T-helper 1 cell treated with Interleukin-12 subunit alpha and Interleukin-12 subunit beta and Interleukin-4 antibody, amounts not matched to agents 30 μg/mL and 1 μg/mL, for 36 hours (primary cell): ENCODE results near the gene TNFAIP8L1.

Experiments
- H3K27ac Mint-ChIP-seq: one replicate; pipeline ENCODE4 v1.8.0; 2021; ENCODE audit warnings: mild to moderate bottlenecking, mixed read lengths
- H3K27me3 Mint-ChIP-seq: one replicate; pipeline ENCODE4 v1.8.0; 2021; ENCODE audit warnings: low read depth, mixed read lengths
- H3K36me3 Mint-ChIP-seq: one replicate; pipeline ENCODE4 v1.8.0; 2021; ENCODE audit warnings: low read depth, mixed read lengths
- H3K4me1 Mint-ChIP-seq: one replicate; pipeline ENCODE4 v1.8.0; 2021; ENCODE audit warnings: low read depth, mixed read lengths
- H3K4me3 Mint-ChIP-seq: one replicate; pipeline ENCODE4 v1.8.0; 2021; ENCODE audit warnings: mild to moderate bottlenecking, moderate library complexity, mixed read lengths
- H3K9me3 Mint-ChIP-seq: one replicate; pipeline ENCODE4 v1.8.0; 2021; ENCODE audit warnings: mixed read lengths

The TNFAIP8L1 gene

DNA sequence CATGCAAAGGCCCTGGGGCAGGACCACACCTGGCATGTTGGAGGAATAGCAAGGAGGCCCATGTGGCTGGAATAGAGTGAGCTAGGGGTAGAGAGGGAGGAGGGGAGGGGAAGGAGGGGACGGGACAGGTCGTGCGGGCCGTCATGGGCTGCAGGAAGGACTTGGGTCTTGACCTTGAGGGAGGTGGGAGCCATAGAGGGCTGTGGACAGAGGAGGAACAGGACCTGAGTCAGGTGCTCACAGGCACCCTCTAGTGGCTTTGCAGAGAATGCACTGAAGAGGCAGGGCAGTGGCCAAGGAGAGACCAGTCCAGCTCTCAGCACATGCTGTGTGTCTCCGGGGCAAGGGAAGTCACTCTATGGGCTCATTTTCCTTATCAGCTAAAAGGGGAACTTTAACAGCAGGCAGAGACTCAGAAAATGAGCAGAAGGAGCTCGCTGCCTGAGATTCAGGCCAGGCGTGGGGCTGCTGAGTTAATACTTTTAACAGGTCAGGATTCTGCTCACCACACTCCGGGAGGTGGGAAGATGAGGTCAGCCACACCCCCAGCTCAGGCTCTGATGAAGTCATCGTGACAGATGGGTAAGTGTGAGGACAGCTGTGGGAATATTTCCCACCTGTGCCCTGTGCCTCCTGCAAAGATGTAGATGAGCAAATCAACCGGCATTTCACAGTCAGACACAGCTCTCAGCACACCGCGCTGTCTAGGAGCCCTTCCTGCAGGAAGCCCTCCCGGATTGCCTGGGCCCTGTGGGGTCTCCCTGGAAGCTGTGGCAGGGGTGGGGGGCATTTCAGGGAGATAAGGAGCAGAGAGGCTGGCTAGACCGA is 6.0 kb upstream of the TNFAIP8L1 start:
- H3K27me3 Mint-ChIP-seq, result no peaks in the 10 kb centered on the region
- peaks cover 16% of the 10 kb centered on the region for H3K4me1 Mint-ChIP-seq
- H3K27ac Mint-ChIP-seq, result no peak overlapping the region
- H3K9me3 Mint-ChIP-seq, result no peaks in the 10 kb centered on the region
- H3K36me3 Mint-ChIP-seq, result no peaks in the 10 kb centered on the region
- H3K4me3 Mint-ChIP-seq, result peak overlapping the region; percentile 59

DNA sequence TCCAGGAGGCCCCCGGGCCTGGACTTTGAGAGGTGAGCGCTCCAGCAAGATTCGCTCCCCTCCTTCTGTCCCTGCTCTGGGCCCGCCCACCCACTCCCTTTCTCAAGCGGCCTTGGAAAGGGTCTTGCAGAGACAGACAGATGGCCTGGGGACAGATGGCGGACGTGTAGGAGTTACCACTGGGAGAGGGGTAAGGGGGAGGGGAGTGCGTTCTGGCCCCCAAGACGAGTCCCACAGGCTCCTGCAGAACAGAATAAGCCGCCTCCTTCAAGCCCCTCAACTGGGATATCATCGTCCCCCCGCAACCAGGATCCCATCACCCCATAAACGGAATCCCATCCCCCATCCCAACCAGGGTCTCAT is 3.6 kb upstream of the TNFAIP8L1 start:
- Mint-ChIP-seq H3K4me3 (no peak overlapping the region), H3K27ac (no peak overlapping the region), H3K9me3 (no peaks in the 10 kb centered on the region), H3K36me3 (no peaks in the 10 kb centered on the region), H3K27me3 (no peaks in the 10 kb centered on the region), H3K4me1 (peaks cover 24% of the 10 kb centered on the region)

- peak overlapping the region; percentile 49 for H3K27ac Mint-ChIP-seq
- H3K4me3 Mint-ChIP-seq, result no peak overlapping the region
- no peaks in the 10 kb centered on the region for H3K36me3 Mint-ChIP-seq
- no peaks in the 10 kb centered on the region for H3K27me3 Mint-ChIP-seq
- H3K9me3 Mint-ChIP-seq, result no peaks in the 10 kb centered on the region
- peaks cover 26% of the 10 kb centered on the region for H3K4me1 Mint-ChIP-seq
Observed at GRCh38 chr19:4636151-4636717, 3.1 kb upstream of the TNFAIP8L1 start.

GRCh38 chr19:4636761-4637160 is 2.6 kb upstream of the TNFAIP8L1 start:
- Mint-ChIP-seq H3K4me3 (no peak overlapping the region), H3K27me3 (no peaks in the 10 kb centered on the region), H3K36me3 (no peaks in the 10 kb centered on the region), H3K9me3 (no peaks in the 10 kb centered on the region), H3K27ac (peak overlapping the region; percentile 49), H3K4me1 (peaks cover 28% of the 10 kb centered on the region)

DNA sequence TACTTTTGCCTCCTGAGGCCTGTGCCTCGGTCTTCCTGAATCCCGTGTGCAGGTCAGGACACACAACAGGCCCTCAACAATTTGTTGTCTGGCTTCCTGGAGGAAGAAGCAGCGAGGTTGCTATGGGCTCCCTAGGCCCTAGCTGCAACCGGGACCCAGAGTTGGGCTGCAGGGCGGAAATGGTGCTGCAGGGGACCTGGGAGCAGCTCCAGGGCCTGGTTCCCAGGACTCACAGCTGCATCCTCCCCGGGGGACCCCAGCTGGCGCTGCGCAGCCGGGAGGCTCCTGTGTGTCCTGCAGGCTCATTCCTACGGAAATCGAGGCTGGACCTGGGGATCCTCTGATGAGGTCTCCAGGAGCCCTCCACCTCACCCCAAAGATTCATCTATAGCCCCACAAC is 999 bp upstream of the TNFAIP8L1 start:
- H3K9me3 Mint-ChIP-seq, result no peaks in the 10 kb centered on the region
- H3K36me3 Mint-ChIP-seq, result no peaks in the 10 kb centered on the region
- H3K27ac Mint-ChIP-seq, result no peak overlapping the region
- no peak overlapping the region for H3K4me3 Mint-ChIP-seq
- no peaks in the 10 kb centered on the region for H3K27me3 Mint-ChIP-seq
- peaks cover 29% of the 10 kb centered on the region for H3K4me1 Mint-ChIP-seq

- peak overlapping the region; percentile 99 for H3K4me3 Mint-ChIP-seq
- H3K27me3 Mint-ChIP-seq, result no peaks in the 10 kb centered on the region
- H3K36me3 Mint-ChIP-seq, result no peaks in the 10 kb centered on the region
- peak overlapping the region; percentile 78 for H3K27ac Mint-ChIP-seq
- H3K4me1 Mint-ChIP-seq, result peaks cover 22% of the 10 kb centered on the region
- H3K9me3 Mint-ChIP-seq, result no peaks in the 10 kb centered on the region
Observed at GRCh38 chr19:4639531-4640246, 373 bp downstream of the TNFAIP8L1 start.

GRCh38 chr19:4640247-4641000 is 1.1 kb downstream of the TNFAIP8L1 start:
- Mint-ChIP-seq H3K27ac (peak overlapping the region; percentile 41), H3K4me3 (peak overlapping the region; percentile 99), H3K9me3 (no peaks in the 10 kb centered on the region), H3K4me1 (peaks cover 21% of the 10 kb centered on the region), H3K36me3 (no peaks in the 10 kb centered on the region), H3K27me3 (no peaks in the 10 kb centered on the region)

- Mint-ChIP-seq H3K4me1 (peaks cover 21% of the 10 kb centered on the region), H3K27me3 (no peaks in the 10 kb centered on the region), H3K9me3 (no peaks in the 10 kb centered on the region), H3K27ac (no peak overlapping the region), H3K4me3 (peak overlapping the region; percentile 99), H3K36me3 (no peaks in the 10 kb centered on the region)
Observed at GRCh38 chr19:4641132-4641531, 1.8 kb downstream of the TNFAIP8L1 start.

GRCh38 chr19:4642625-4643024 is 3.3 kb downstream of the TNFAIP8L1 start:
- H3K4me1 Mint-ChIP-seq, result peaks cover 15% of the 10 kb centered on the region
- no peaks in the 10 kb centered on the region for H3K9me3 Mint-ChIP-seq
- H3K36me3 Mint-ChIP-seq, result no peaks in the 10 kb centered on the region
- no peak overlapping the region for H3K4me3 Mint-ChIP-seq
- H3K27me3 Mint-ChIP-seq, result no peaks in the 10 kb centered on the region
- no peak overlapping the region for H3K27ac Mint-ChIP-seq

GRCh38 chr19:4645718-4646117 is 6.4 kb downstream of the TNFAIP8L1 start:
- H3K4me1 Mint-ChIP-seq, result peaks cover 7% of the 10 kb centered on the region
- H3K4me3 Mint-ChIP-seq, result no peak overlapping the region
- H3K9me3 Mint-ChIP-seq, result no peaks in the 10 kb centered on the region
- peaks cover 3% of the 10 kb centered on the region for H3K36me3 Mint-ChIP-seq
- H3K27me3 Mint-ChIP-seq, result no peaks in the 10 kb centered on the region
- no peak overlapping the region for H3K27ac Mint-ChIP-seq

GRCh38 chr19:4647676-4648644 is 8.6 kb downstream of the TNFAIP8L1 start:
- no peak overlapping the region for H3K4me3 Mint-ChIP-seq
- no peaks in the 10 kb centered on the region for H3K9me3 Mint-ChIP-seq
- H3K27me3 Mint-ChIP-seq, result no peaks in the 10 kb centered on the region
- no peak overlapping the region for H3K27ac Mint-ChIP-seq
- H3K36me3 Mint-ChIP-seq, result peaks cover 3% of the 10 kb centered on the region
- no peaks in the 10 kb centered on the region for H3K4me1 Mint-ChIP-seq

- Mint-ChIP-seq H3K27me3 (no peaks in the 10 kb centered on the region), H3K4me1 (peaks cover under 1% of the 10 kb centered on the region), H3K4me3 (no peak overlapping the region), H3K27ac (no peak overlapping the region), H3K36me3 (peaks cover 3% of the 10 kb centered on the region), H3K9me3 (no peaks in the 10 kb centered on the region)
Observed at GRCh38 chr19:4649392-4650047, 10.2 kb downstream of the TNFAIP8L1 start.

GRCh38 chr19:4650159-4650558 is 10.8 kb downstream of the TNFAIP8L1 start:
- H3K36me3 Mint-ChIP-seq, result peaks cover 5% of the 10 kb centered on the region
- no peak overlapping the region for H3K4me3 Mint-ChIP-seq
- no peaks in the 10 kb centered on the region for H3K27me3 Mint-ChIP-seq
- peak overlapping the region; percentile 31 for H3K27ac Mint-ChIP-seq
- H3K9me3 Mint-ChIP-seq, result no peaks in the 10 kb centered on the region
- H3K4me1 Mint-ChIP-seq, result peaks cover 1% of the 10 kb centered on the region
